Activated effector memory CD4-positive, alpha-beta T cell treated with Interleukin-2 at 50 U/mL for 16 hours (primary cell): ENCODE results near the gene SDF4.

ENCODE experiments used
- DNase-seq: peaks from one replicate; pipeline ENCODE4 v3.0.0-alpha.2; 2020

SDF4 gene

GRCh38 chr1:1210726-1211540 lies 20.9 kb downstream of the SDF4 start:
- no peak for DNase-seq

- peak; percentile 37 for DNase-seq
These were observed 22.9 kb downstream of the SDF4 start for GRCh38 chr1:1208713-1209433.

GRCh38 chr1:1207571-1207892 lies 24.3 kb downstream of the SDF4 start:
- no peak for DNase-seq

GRCh38 chr1:1206966-1207531 lies 24.8 kb downstream of the SDF4 start:
- DNase-seq: no peak

GRCh38 chr1:1206376-1206965 lies 25.3 kb downstream of the SDF4 start, which contains the start of gene TNFRSF18:
Gene TNFRSF18, minus strand, starts transcription at chr1:1206592. Its CDS starts 21 bp downstream, at chr1:1206571.
- DNase-seq: peak; percentile 36

GRCh38 chr1:1205769-1206375 lies 25.9 kb downstream of the SDF4 start:
- DNase-seq: no peak

- DNase-seq: no peak
These were observed 26.6 kb downstream of the SDF4 start for GRCh38 chr1:1204998-1205768.

- no peak for DNase-seq
These were observed 27.3 kb downstream of the SDF4 start for GRCh38 chr1:1204425-1204920.

GRCh38 chr1:1203561-1204424 lies 28.0 kb downstream of the SDF4 start:
- DNase-seq: no peak

- DNase-seq: no peak
These were observed 28.8 kb downstream of the SDF4 start for GRCh38 chr1:1202831-1203560.

- peak; percentile 76 for DNase-seq
These were observed 30.7 kb downstream of the SDF4 start for GRCh38 chr1:1200876-1201810.

GRCh38 chr1:1199961-1200875 lies 31.6 kb downstream of the SDF4 start:
- no peak for DNase-seq

- DNase-seq: no peak
These were observed 32.5 kb downstream of the SDF4 start for GRCh38 chr1:1199141-1199960.

- no peak for DNase-seq
These were observed 33.2 kb downstream of the SDF4 start for GRCh38 chr1:1198423-1199140.

- DNase-seq: no peak
These were observed 34.0 kb downstream of the SDF4 start for GRCh38 chr1:1197551-1198422.

- DNase-seq: no peak
These were observed 34.7 kb downstream of the SDF4 start for GRCh38 chr1:1197188-1197500.
